Vagina (tissue), 2 donors: Measurements from ENCODE around the gene GSTM3.
"Not testable (repeated sequence)": the region's sequence is repeated elsewhere in the genome, so short reads cannot be mapped to it uniquely, and the experiment has no call there.

Experiments
- POLR2A ChIP-seq, 2 donors: fragments of 450-650 bp; IDR thresholded peaks; one replicate each; pipeline ENCODE4 v1.6.1; 2017; ENCODE audit warnings: antibody characterized with exemption in 2 of 2, mild to moderate bottlenecking in 2 of 2, moderate library complexity in 2 of 2
- TF ChIP-seq, protein P1 (sequence below), 3 experiments: fragments of 450-650 bp in 2 of 3; fragments of 200-600 bp in 1 of 3; sonication (generic) in 1 of 3; IDR thresholded peaks; one replicate each; pipeline ENCODE4 v1.5.1; 2017 to 2019; ENCODE audit warnings: antibody characterized with exemption in 3 of 3, mild to moderate bottlenecking in 2 of 3, moderate library complexity in 2 of 3

DNA sequence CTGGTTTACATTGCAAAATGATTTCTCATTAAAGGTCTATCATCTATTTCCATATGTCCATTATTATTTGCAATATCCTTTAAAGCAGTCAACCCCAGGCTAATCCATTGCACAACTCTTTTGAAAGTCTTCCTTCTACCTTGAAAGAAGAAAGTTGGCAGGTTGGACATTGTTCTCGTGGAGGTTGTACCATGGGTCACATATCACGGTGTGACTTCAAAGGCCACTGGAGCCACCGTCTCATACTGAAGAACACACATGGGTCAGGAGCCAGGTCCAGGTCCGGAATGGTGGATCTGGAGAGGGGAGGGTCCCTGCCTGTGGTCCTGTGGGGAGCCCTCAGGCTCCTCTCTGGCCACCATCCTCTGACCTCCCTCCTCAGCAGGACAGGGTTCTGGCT, 54.9 kb downstream of the GSTM3 start:
- TF ChIP-seq, protein P1, sequence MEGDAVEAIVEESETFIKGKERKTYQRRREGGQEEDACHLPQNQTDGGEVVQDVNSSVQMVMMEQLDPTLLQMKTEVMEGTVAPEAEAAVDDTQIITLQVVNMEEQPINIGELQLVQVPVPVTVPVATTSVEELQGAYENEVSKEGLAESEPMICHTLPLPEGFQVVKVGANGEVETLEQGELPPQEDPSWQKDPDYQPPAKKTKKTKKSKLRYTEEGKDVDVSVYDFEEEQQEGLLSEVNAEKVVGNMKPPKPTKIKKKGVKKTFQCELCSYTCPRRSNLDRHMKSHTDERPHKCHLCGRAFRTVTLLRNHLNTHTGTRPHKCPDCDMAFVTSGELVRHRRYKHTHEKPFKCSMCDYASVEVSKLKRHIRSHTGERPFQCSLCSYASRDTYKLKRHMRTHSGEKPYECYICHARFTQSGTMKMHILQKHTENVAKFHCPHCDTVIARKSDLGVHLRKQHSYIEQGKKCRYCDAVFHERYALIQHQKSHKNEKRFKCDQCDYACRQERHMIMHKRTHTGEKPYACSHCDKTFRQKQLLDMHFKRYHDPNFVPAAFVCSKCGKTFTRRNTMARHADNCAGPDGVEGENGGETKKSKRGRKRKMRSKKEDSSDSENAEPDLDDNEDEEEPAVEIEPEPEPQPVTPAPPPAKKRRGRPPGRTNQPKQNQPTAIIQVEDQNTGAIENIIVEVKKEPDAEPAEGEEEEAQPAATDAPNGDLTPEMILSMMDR (IDR thresholded peaks at IDR 0.05): not testable (repeated sequence)
- not testable (repeated sequence) for TF ChIP-seq POLR2A (IDR thresholded peaks at IDR 0.05)
